Occipital lobe (tissue), 2 donors: ENCODE data around the gene ETAA1. TPM values are rescaled to one million over a fixed set of nuclear protein-coding genes. Genes with fewer than 3 reads are reported as not detected.

Experiments used
- DNase-seq: peaks from one replicate; lab custom pipeline; 2025; lab: John Stamatoyannopoulos, UW
- total RNA-seq: library from RNA; depleted of rRNA; stranded (reverse); fragments of >200 nt; gene quantifications from one replicate; pipeline ENCODE4 v1.2.3, GENCODE V29; 2014

ETAA1 gene
- total RNA-seq = 21.7 TPM

- peak; percentile 83 for DNase-seq
Observed at GRCh38 chr2:67397143-67397986, at the start of gene ETAA1. Gene ETAA1, plus strand, starts transcription at chr2:67397333. Its CDS starts 116 bp downstream, at chr2:67397449.

GRCh38 chr2:67366832-67367412, 30.2 kb upstream of the ETAA1 start:
- no peak for DNase-seq

GRCh38 chr2:67374481-67374880, 22.7 kb upstream of the ETAA1 start:
- DNase-seq = no peak

GRCh38 chr2:67374949-67375348, 22.2 kb upstream of the ETAA1 start:
- no peak for DNase-seq

GRCh38 chr2:67378555-67378954, 18.6 kb upstream of the ETAA1 start:
- DNase-seq = no peak

- DNase-seq = no peak
Observed at GRCh38 chr2:67379048-67379447, 18.1 kb upstream of the ETAA1 start.

GRCh38 chr2:67384123-67384822, 12.9 kb upstream of the ETAA1 start:
- DNase-seq = no peak

GRCh38 chr2:67388680-67389079, 8.5 kb upstream of the ETAA1 start:
- no peak for DNase-seq

- DNase-seq = no peak
Observed at GRCh38 chr2:67389286-67389685, 7.8 kb upstream of the ETAA1 start.

GRCh38 chr2:67389788-67390187, 7.3 kb upstream of the ETAA1 start:
- DNase-seq = no peak

GRCh38 chr2:67393237-67393636, 3.9 kb upstream of the ETAA1 start:
- no peak for DNase-seq

- DNase-seq = no peak
Observed at GRCh38 chr2:67394734-67395133, 2.4 kb upstream of the ETAA1 start.

- no peak for DNase-seq
Observed at GRCh38 chr2:67399144-67399543, 2.0 kb downstream of the ETAA1 start.

GRCh38 chr2:67399831-67400489, 2.8 kb downstream of the ETAA1 start:
- no peak for DNase-seq

GRCh38 chr2:67400560-67401485, 3.7 kb downstream of the ETAA1 start:
- DNase-seq = no peak

GRCh38 chr2:67408346-67408745, 11.2 kb downstream of the ETAA1 start:
- no peak for DNase-seq

- DNase-seq = no peak
Observed at GRCh38 chr2:67412424-67412823, 15.3 kb downstream of the ETAA1 start.

GRCh38 chr2:67414867-67415266, 17.7 kb downstream of the ETAA1 start:
- no peak for DNase-seq

- no peak for DNase-seq
Observed at GRCh38 chr2:67416136-67416535, 19.0 kb downstream of the ETAA1 start.

GRCh38 chr2:67423489-67423888, 26.4 kb downstream of the ETAA1 start:
- no peak for DNase-seq

- DNase-seq = no peak
Observed at GRCh38 chr2:67436221-67436620, 39.1 kb downstream of the ETAA1 start.
